Thyroid gland (tissue), 4 donors: ENCODE results near the gene NAV2. TPM values are rescaled to one million over a fixed set of nuclear protein-coding genes. Genes with fewer than 3 reads are reported as not detected.

Experiments
- DNase-seq, 2 donors: peaks; one replicate each; pipeline ENCODE4 v3.0.0-alpha.2; 2019
- H3K27ac ChIP-seq, 3 donors: fragments of 200-600 bp; sonication (generic); 1 replicate in 2 of 3; 2 replicates in 1 of 3; pipeline ENCODE4 v1.5.1; 2016 to 2019; ENCODE audit warnings: mild to moderate bottlenecking in 1 of 3, moderate library complexity in 1 of 3
- H3K27me3 ChIP-seq: fragments of 200-600 bp; sonication (generic); one replicate; pipeline ENCODE4 v1.5.1; 2019
- H3K36me3 ChIP-seq, 2 donors: fragments of 200-600 bp; sonication (generic); one replicate each; pipeline ENCODE4 v1.5.1; 2016 to 2019
- H3K4me1 ChIP-seq, 2 donors: fragments of 200-600 bp; sonication (generic); one replicate each; pipeline ENCODE4 v1.5.1; 2017 to 2019
- H3K4me3 ChIP-seq, 3 donors: fragments of 200-600 bp; sonication (generic); replicated peaks in 1 of 3; 1 replicate in 2 of 3; 2 replicates in 1 of 3; pipeline ENCODE4 v1.5.1; 2016; ENCODE audit warnings: mild to moderate bottlenecking in 1 of 3
- H3K9me3 ChIP-seq: fragments of 200-600 bp; sonication (generic); one replicate; pipeline ENCODE4 v1.5.1; 2017
- CTCF ChIP-seq, 6 experiments: fragments of 200-600 bp in 3 of 6; fragments of 450-650 bp in 3 of 6; sonication (generic) in 3 of 6; IDR thresholded peaks; one replicate each; pipeline ENCODE4 v1.5.1; 2016 to 2019; ENCODE audit warnings: antibody characterized with exemption in 6 of 6, mild to moderate bottlenecking in 2 of 6, inconsistent platforms in 1 of 6, moderate library complexity in 1 of 6
- POLR2A ChIP-seq, 2 donors: fragments of 450-650 bp; IDR thresholded peaks; one replicate each; pipeline ENCODE4 v1.6.1; 2017; ENCODE audit warnings: antibody characterized with exemption in 2 of 2, mild to moderate bottlenecking in 2 of 2, moderate library complexity in 1 of 2
- WGBS, 2 donors: methylation state at CpG; one replicate each; pipeline ENCODE4 v1.1.5; 2017; 5-methylcytosine and 5-hydroxymethylcytosine counted together
- intact Hi-C: fragments of 100-400 bp; cut with DNase I; formaldehyde crosslinking; loops from one replicate; pipeline ENCODE4 v1.15.1; 2023
- total RNA-seq, 4 donors: library from RNA; depleted of rRNA; stranded (reverse); fragments of >200 nt; gene quantifications; one replicate each; pipeline ENCODE4 v1.2.3, GENCODE V29; 2016

The NAV2 gene
- total RNA-seq, 4 donors from 2014 or later = 34.8 to 88.6 (median 54.5) TPM

GRCh38 chr11:20089796-20090653 is 377.4 kb downstream of the NAV2 start:
- peaks cover 13 to 20% of the 10 kb centered on the region in 2 donors for H3K4me1 ChIP-seq
- no peaks in the 10 kb centered on the region for H3K27me3 ChIP-seq
- DNase-seq = no peak
- peaks cover 24 to 27% of the 10 kb centered on the region in 2 donors for H3K36me3 ChIP-seq
- H3K4me3 ChIP-seq = no peak overlapping the region
- peak overlapping the region in 1 of 3 donors; percentile 39 for H3K27ac ChIP-seq
- TF ChIP-seq CTCF (IDR thresholded peaks at IDR 0.05) = no peak
- TF ChIP-seq POLR2A (IDR thresholded peaks at IDR 0.05) = no peak
- intact Hi-C loops = no loop called here
- no peaks in the 10 kb centered on the region for H3K9me3 ChIP-seq
- 61 to 72% methylated on average over 5 of the region's 5 CpGs for WGBS, 2 donors

- H3K4me1 ChIP-seq = peaks cover 13 to 20% of the 10 kb centered on the region in 2 donors
- no peak overlapping the region for H3K4me3 ChIP-seq
- H3K9me3 ChIP-seq = no peaks in the 10 kb centered on the region
- 84 to 90% methylated on average over 10 of the region's 10 CpGs for WGBS, 2 donors
- H3K27me3 ChIP-seq = no peaks in the 10 kb centered on the region
- peak overlapping the region in 1 of 3 donors; percentile 39 for H3K27ac ChIP-seq
- DNase-seq = no peak
- TF ChIP-seq POLR2A (IDR thresholded peaks at IDR 0.05) (no peak), CTCF (IDR thresholded peaks at IDR 0.05) (no peak)
- H3K36me3 ChIP-seq = peaks cover 27 to 28% of the 10 kb centered on the region in 2 donors
- intact Hi-C loops = no loop called here
These were observed 378.2 kb downstream of the NAV2 start for GRCh38 chr11:20090654-20091374.

GRCh38 chr11:20093775-20094174 is 381.1 kb downstream of the NAV2 start:
- Histone ChIP-seq H3K4me3 (no peak overlapping the region), H3K36me3 (peaks cover 30 to 36% of the 10 kb centered on the region in 2 donors), H3K27ac (no peak overlapping the region), H3K9me3 (no peaks in the 10 kb centered on the region), H3K27me3 (no peaks in the 10 kb centered on the region), H3K4me1 (peaks cover 15 to 24% of the 10 kb centered on the region in 2 donors)
- TF ChIP-seq CTCF (IDR thresholded peaks at IDR 0.05) (no peak), POLR2A (IDR thresholded peaks at IDR 0.05) (no peak)
- intact Hi-C loops = no loop called here
- no peak for DNase-seq
- WGBS, 2 donors = 79 to 90% methylated on average over 5 of the region's 5 CpGs

- intact Hi-C loops = no loop called here
- no peak for DNase-seq
- peaks cover 15 to 27% of the 10 kb centered on the region in 2 donors for H3K4me1 ChIP-seq
These were observed 382.6 kb downstream of the NAV2 start for GRCh38 chr11:20095189-20095588.

More at GRCh38 chr11:20095189-20095588, 382.6 kb downstream of the NAV2 start:
- peaks cover 30 to 42% of the 10 kb centered on the region in 2 donors for H3K36me3 ChIP-seq
- H3K27ac ChIP-seq = peak overlapping the region in 2 of 3 donors; percentile 65 to 70
- WGBS, 2 donors = 95 to 97% methylated on average over 4 of the region's 4 CpGs
- H3K4me3 ChIP-seq = no peak overlapping the region
- TF ChIP-seq CTCF (IDR thresholded peaks at IDR 0.05) (no peak), POLR2A (IDR thresholded peaks at IDR 0.05) (no peak)
- no peaks in the 10 kb centered on the region for H3K27me3 ChIP-seq
- H3K9me3 ChIP-seq = no peaks in the 10 kb centered on the region
